Measurements from ENCODE around the gene MUL1. TPM values are rescaled to one million over a fixed set of nuclear protein-coding genes. Genes with fewer than 3 reads are reported as not detected.

Gene MUL1
- total and polyA plus RNA-seq, 12 donors = 7.6 to 60.3 (median 42.6) TPM

DNA sequence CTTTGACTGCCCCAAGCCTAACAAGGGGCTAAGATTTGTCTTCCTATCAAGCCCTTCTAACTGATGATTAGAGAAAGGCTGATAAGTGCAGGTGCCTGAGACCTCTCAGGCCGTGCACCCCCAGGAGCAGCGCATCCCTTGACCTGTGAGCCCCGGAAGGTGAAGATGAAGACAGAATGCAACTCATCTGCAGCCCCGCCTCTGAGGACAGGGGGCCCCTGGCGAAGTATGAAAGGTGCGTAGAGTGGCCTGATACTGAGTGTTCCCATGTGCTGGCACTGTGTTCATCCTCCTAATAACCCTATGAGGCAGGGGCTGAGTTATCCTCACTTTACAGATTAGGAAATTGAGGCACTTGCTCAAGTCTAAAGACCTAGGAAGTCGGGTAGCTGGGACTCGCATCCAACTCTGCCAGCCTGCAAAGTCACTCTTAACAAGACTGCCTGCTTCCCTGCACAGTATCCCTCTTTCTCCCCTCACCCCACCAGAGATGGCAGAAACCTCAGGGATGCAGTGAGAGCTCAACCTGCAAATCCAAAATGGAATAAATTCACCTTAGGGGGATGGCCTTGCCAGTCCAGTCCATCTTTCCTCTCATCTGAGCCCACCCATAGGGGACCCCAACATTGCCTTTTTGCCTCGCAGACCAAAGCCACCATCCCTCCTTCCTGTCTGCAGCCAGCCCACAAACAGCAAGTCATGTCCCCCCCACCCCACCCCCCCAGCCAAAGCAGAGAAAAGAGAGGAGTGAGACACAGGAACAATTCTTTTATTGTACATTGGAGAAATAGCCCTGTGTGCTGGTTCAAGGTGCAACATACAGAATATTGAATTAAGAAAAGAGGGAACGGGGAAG lies 26.1 kb downstream of the MUL1 start:
- intact Hi-C loops (cut with DNase I) = loop anchor here in 1 of 10 donors (10.0 kb wide), 1 partner anchor 117 kb away; no protein-coding TSS in a partner anchor
- TF ChIP-seq, protein P1, sequence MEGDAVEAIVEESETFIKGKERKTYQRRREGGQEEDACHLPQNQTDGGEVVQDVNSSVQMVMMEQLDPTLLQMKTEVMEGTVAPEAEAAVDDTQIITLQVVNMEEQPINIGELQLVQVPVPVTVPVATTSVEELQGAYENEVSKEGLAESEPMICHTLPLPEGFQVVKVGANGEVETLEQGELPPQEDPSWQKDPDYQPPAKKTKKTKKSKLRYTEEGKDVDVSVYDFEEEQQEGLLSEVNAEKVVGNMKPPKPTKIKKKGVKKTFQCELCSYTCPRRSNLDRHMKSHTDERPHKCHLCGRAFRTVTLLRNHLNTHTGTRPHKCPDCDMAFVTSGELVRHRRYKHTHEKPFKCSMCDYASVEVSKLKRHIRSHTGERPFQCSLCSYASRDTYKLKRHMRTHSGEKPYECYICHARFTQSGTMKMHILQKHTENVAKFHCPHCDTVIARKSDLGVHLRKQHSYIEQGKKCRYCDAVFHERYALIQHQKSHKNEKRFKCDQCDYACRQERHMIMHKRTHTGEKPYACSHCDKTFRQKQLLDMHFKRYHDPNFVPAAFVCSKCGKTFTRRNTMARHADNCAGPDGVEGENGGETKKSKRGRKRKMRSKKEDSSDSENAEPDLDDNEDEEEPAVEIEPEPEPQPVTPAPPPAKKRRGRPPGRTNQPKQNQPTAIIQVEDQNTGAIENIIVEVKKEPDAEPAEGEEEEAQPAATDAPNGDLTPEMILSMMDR (IDR thresholded peaks at IDR 0.05) = no peak
- H3K9me3 ChIP-seq = no peaks in the 10 kb centered on the region
- peaks cover 12 to 93% (median 84%) of the 10 kb centered on the region in 7 donors for H3K27me3 ChIP-seq
- DNase-seq (no peak), ATAC-seq (no peak)
- no peak overlapping the region for H3K4me3 ChIP-seq
- H3K4me1 ChIP-seq = peaks cover 4 to 48% (median 28%) of the 10 kb centered on the region in 9 donors
- H3K27ac ChIP-seq = no peak overlapping the region
- H3K36me3 ChIP-seq = no peaks in the 10 kb centered on the region
- 38 to 43% methylated on average over 10 of the region's 10 CpGs for WGBS, 2 donors

DNA sequence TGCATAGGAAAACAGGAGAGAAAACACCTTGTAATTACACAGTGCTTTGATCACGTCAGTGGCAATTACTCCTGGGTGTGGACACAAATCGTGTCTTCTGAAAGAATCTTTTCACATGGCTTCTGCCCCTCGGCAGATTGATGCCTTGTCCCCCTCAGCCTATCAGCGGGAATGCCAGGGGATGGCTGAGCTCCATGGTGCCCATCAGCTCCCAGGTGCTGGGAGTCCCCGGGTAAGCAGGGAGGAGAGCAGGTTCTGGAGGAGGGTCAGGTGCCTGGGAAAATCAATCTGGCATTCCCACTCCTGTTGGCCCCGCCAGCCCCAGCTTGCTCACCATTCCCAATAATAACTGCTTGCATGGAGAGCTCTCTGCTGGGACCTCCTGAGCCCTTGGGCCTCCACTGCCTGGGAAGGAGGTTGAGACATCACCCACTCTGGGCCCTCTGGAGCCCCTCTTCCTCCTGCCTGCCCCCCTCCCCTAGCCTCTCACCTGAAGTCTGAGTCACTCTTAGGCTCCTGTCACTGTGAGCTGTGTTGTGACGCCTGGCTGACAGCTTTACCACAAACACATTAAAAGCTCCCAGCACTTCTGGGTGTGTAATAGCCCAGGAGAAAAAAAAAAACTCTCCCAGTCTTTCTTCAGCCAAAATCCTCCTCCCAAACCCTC lies 26.9 kb downstream of the MUL1 start:
- Histone ChIP-seq H3K4me3 (no peak overlapping the region), H3K4me1 (peaks cover 6 to 49% (median 30%) of the 10 kb centered on the region in 9 donors), H3K27ac (no peak overlapping the region), H3K36me3 (no peaks in the 10 kb centered on the region), H3K9me3 (no peaks in the 10 kb centered on the region), H3K27me3 (peaks cover 16 to 93% (median 84%) of the 10 kb centered on the region in 7 donors)
- intact Hi-C loops (cut with DNase I) = loop anchor here in 1 of 10 donors (10.0 kb wide), 1 partner anchor 116 kb away; no protein-coding TSS in a partner anchor
- ATAC-seq (no peak), DNase-seq (no peak)
- TF ChIP-seq, protein P1 (IDR thresholded peaks at IDR 0.05) = no peak
- WGBS, 2 donors = 60 to 63% methylated on average over 7 of the region's 7 CpGs

DNA sequence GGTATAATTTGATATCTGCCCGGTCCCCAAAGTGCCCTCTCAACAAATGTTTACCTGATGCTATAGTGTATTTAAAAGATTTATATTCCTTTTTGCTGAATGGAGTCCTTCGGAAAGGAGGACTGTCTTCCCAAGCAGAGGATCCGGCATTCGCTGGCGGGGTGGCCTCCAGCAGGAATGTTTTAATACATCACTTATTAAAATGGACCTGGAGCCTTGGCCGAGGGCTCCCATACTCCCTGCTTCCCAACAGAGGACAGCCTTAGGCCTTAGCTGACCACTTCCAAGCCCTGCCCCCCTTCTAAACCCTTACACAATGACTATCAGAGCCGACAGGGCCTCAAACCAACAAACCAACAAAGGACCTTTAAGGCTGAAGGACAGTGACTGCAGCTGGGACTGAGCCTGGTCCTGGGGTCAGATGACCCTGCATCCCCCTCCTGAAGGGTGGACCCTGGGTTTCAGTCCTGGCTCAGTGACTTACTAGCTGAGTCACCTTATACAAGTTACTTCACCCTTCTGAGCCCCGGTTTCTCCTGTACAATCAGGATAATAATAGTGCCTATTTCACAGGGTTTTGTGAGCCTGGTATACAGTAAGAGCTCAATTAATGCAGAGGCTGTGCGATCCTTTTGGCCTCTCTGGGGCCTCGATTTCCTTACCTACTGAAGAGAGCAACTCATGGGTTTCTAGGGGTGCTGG lies 27.6 kb downstream of the MUL1 start:
- intact Hi-C loops (cut with DNase I) = loop anchor here in 1 of 10 donors (10.0 kb wide), 1 partner anchor 116 kb away; no protein-coding TSS in a partner anchor
- Histone ChIP-seq H3K4me1 (peaks cover 8 to 50% (median 31%) of the 10 kb centered on the region in 9 donors), H3K27me3 (peaks cover 17 to 96% (median 90%) of the 10 kb centered on the region in 7 donors), H3K9me3 (no peaks in the 10 kb centered on the region), H3K4me3 (no peak overlapping the region), H3K27ac (no peak overlapping the region), H3K36me3 (no peaks in the 10 kb centered on the region)
- no peak for ATAC-seq
- TF ChIP-seq, protein P1 (IDR thresholded peaks at IDR 0.05) = no peak
- WGBS, 2 donors = 80 to 81% methylated on average over 10 of the region's 10 CpGs
- DNase-seq = no peak

DNA sequence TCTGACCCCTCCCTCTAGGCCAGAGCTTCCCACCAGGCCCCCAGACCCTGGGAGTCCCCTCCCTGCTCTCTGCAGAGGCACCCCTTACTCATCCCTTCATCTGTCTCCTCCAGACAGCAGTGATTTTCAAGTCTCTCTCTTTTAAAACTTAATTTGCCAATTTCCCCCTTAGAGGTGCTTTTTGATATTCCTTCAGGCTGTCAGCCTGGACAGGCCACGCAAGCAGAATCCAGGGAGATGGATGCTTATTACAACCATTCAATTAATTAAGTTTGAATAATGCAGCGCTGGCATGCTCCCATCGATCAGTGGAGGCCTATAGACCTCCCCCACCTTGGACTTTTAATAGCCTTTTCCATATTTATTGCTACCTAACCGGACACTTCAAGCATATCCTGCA lies 28.1 kb downstream of the MUL1 start:
- intact Hi-C loops (cut with DNase I) = loop anchor here in 1 of 10 donors (10.0 kb wide), 1 partner anchor 115 kb away; no protein-coding TSS in a partner anchor
- Histone ChIP-seq H3K27ac (no peak overlapping the region), H3K9me3 (no peaks in the 10 kb centered on the region), H3K4me1 (peaks cover 8 to 47% (median 28%) of the 10 kb centered on the region in 9 donors), H3K27me3 (peaks cover 15 to 98% (median 92%) of the 10 kb centered on the region in 7 donors), H3K36me3 (no peaks in the 10 kb centered on the region), H3K4me3 (no peak overlapping the region)
- DNase-seq (no peak), ATAC-seq (no peak)
- 87 to 89% methylated on average over 4 of the region's 4 CpGs for WGBS, 2 donors
- TF ChIP-seq, protein P1 (IDR thresholded peaks at IDR 0.05) = no peak

Measured in heart right ventricle (tissue), 16 donors.